ENCODE data around the gene NAA25. TPM values are rescaled to one million over a fixed set of nuclear protein-coding genes. Genes with fewer than 3 reads are reported as not detected.

The NAA25 gene
- total RNA-seq, 1 donor, result 28.0 TPM

GRCh38 chr12:112126000-112126438 lies 17.4 kb upstream of the NAA25 start:
- no peak for TF ChIP-seq CTCF (IDR thresholded peaks at IDR 0.05; ENCODE audit: insufficient read depth, low read length)
- peak overlapping the region; percentile 98 for H3K4me3 ChIP-seq (ENCODE audit: low read depth, low read length)
- no peak for DNase-seq (ENCODE audit: low read depth)

GRCh38 chr12:112125250-112125999 lies 16.8 kb upstream of the NAA25 start, which contains the start of gene TRAFD1:
Gene TRAFD1, plus strand, starts transcription at chr12:112125560. Its CDS starts 4,963 bp downstream, at chr12:112130523.
- peak within 1 kb of the TSS; percentile 98 for H3K4me3 ChIP-seq (ENCODE audit: low read depth, low read length)
- TF ChIP-seq CTCF (IDR thresholded peaks at IDR 0.05; ENCODE audit: insufficient read depth, low read length), result no peak
- peak; percentile 95 for DNase-seq (ENCODE audit: low read depth)

- DNase-seq (ENCODE audit: low read depth), result no peak
- H3K4me3 ChIP-seq (ENCODE audit: low read depth, low read length), result no peak overlapping the region
- no peak for TF ChIP-seq CTCF (IDR thresholded peaks at IDR 0.05; ENCODE audit: insufficient read depth, low read length)
These were observed 16.3 kb upstream of the NAA25 start for GRCh38 chr12:112124918-112125249.

- no peak for TF ChIP-seq CTCF (IDR thresholded peaks at IDR 0.05; ENCODE audit: insufficient read depth, low read length)
- peak overlapping the region; percentile 22 for H3K4me3 ChIP-seq (ENCODE audit: low read depth, low read length)
- DNase-seq (ENCODE audit: low read depth), result peak; percentile 73
These were observed 14.5 kb upstream of the NAA25 start for GRCh38 chr12:112122823-112123690.

GRCh38 chr12:112121780-112122565 lies 13.4 kb upstream of the NAA25 start:
- peak; percentile 91 for DNase-seq (ENCODE audit: low read depth)
- no peak for TF ChIP-seq CTCF (IDR thresholded peaks at IDR 0.05; ENCODE audit: insufficient read depth, low read length)
- H3K4me3 ChIP-seq (ENCODE audit: low read depth, low read length), result no peak overlapping the region

GRCh38 chr12:112117685-112118084 lies 9.1 kb upstream of the NAA25 start:
- TF ChIP-seq CTCF (IDR thresholded peaks at IDR 0.05; ENCODE audit: insufficient read depth, low read length), result no peak
- no peak overlapping the region for H3K4me3 ChIP-seq (ENCODE audit: low read depth, low read length)
- DNase-seq (ENCODE audit: low read depth), result no peak

Data from fibroblast of the aortic adventitia (primary cell).